Measurements from ENCODE around the gene KDM2A. TPM values are rescaled to one million over a fixed set of nuclear protein-coding genes. Genes with fewer than 3 reads are reported as not detected.

Gene KDM2A
- total and polyA plus RNA-seq, 2 of the 13 experiments (the other 11 are each of a cell fraction or from before 2014, with no cell fraction given), result 31.3 to 31.4 TPM

DNA sequence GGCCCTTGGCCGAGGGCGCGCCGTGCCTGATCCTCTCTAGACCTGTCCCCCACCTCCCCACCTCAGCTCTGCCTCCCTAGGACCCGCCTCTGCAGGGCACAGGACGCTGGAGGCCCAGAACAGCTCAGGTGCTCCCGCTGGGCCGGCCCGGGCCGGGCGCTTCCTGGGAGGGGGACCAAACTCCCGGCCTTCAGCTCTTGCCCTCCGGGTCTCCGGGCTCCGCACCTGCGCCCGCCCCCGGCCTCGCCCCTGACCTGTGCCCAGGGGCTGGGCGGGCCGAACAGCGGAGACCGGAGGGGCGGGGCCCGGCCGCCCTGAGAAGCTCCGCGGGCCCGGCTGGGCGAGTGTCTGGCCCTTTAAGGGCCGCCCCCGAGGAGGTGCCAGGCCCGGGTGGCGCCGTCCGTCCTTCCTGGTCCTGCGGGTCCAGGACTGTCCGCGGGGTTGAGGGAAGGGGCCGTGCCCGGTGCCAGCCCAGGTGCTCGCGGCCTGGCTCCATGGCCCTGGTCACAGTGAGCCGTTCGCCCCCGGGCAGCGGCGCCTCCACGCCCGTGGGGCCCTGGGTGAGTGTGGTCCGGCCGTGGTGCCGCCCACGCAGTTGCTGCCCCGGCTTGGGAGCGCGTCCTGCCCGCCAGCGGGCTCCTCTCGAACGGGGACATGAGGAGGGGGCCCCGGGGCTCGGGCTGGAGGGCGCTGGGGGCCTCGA, 184.2 kb downstream of the KDM2A start, which contains the start of gene SSH3 (continued):
- TF ChIP-seq PCBP1 (IDR thresholded peaks at IDR 0.05; ENCODE audit: borderline replicate concordance, low read depth, low read length), result no peak
- no peak for TF ChIP-seq ATF7 (IDR thresholded peaks at IDR 0.05)
- no peak; the same call in 1 of the 2 replicates for TF ChIP-seq ATF7 (CRISPR knock-in tag; IDR thresholded peaks at IDR 0.05)
- TF ChIP-seq LCORL (IDR thresholded peaks at IDR 0.05), result no peak
- TF ChIP-seq LCORL (CRISPR knock-in tag; IDR thresholded peaks at IDR 0.05), result peak; percentile 32; the same call in 1 of the 2 replicates
- no peak for TF ChIP-seq TCF12 (IDR thresholded peaks at IDR 0.05)
- 0 out of 2 replicates have a peak, but pooled peaks have one; percentile 47 for TF ChIP-seq TCF12 (CRISPR knock-in tag; IDR thresholded peaks at IDR 0.05)
- peak; percentile 20 for TF ChIP-seq ZNF263 (CRISPR knock-in tag; IDR thresholded peaks at IDR 0.05)
- no peak for TF ChIP-seq ZNF703 (CRISPR knock-in tag; IDR thresholded peaks at IDR 0.05; ENCODE audit: borderline replicate concordance)
- TF ChIP-seq, protein P1, sequence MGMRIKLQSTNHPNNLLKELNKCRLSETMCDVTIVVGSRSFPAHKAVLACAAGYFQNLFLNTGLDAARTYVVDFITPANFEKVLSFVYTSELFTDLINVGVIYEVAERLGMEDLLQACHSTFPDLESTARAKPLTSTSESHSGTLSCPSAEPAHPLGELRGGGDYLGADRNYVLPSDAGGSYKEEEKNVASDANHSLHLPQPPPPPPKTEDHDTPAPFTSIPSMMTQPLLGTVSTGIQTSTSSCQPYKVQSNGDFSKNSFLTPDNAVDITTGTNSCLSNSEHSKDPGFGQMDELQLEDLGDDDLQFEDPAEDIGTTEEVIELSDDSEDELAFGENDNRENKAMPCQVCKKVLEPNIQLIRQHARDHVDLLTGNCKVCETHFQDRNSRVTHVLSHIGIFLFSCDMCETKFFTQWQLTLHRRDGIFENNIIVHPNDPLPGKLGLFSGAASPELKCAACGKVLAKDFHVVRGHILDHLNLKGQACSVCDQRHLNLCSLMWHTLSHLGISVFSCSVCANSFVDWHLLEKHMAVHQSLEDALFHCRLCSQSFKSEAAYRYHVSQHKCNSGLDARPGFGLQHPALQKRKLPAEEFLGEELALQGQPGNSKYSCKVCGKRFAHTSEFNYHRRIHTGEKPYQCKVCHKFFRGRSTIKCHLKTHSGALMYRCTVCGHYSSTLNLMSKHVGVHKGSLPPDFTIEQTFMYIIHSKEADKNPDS (CRISPR knock-in tag; IDR thresholded peaks at IDR 0.05), result 0 out of 2 replicates have a peak, but pooled peaks have one; percentile 63
- TF ChIP-seq, protein P2, sequence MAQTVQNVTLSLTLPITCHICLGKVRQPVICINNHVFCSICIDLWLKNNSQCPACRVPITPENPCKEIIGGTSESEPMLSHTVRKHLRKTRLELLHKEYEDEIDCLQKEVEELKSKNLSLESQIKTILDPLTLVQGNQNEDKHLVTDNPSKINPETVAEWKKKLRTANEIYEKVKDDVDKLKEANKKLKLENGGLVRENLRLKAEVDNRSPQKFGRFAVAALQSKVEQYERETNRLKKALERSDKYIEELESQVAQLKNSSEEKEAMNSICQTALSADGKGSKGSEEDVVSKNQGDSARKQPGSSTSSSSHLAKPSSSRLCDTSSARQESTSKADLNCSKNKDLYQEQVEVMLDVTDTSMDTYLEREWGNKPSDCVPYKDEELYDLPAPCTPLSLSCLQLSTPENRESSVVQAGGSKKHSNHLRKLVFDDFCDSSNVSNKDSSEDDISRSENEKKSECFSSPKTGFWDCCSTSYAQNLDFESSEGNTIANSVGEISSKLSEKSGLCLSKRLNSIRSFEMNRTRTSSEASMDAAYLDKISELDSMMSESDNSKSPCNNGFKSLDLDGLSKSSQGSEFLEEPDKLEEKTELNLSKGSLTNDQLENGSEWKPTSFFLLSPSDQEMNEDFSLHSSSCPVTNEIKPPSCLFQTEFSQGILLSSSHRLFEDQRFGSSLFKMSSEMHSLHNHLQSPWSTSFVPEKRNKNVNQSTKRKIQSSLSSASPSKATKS (CRISPR knock-in tag; IDR thresholded peaks at IDR 0.05), result no peak
- no peak for TF ChIP-seq TMF1 (CRISPR knock-in tag; IDR thresholded peaks at IDR 0.05; ENCODE audit: low read depth)
- TF ChIP-seq, protein P3, sequence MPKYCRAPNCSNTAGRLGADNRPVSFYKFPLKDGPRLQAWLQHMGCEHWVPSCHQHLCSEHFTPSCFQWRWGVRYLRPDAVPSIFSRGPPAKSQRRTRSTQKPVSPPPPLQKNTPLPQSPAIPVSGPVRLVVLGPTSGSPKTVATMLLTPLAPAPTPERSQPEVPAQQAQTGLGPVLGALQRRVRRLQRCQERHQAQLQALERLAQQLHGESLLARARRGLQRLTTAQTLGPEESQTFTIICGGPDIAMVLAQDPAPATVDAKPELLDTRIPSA (CRISPR knock-in tag; IDR thresholded peaks at IDR 0.05; ENCODE audit: borderline replicate concordance), result 0 out of 2 replicates have a peak, but pooled peaks have one; percentile 66
- TF ChIP-seq MED8 (CRISPR knock-in tag; IDR thresholded peaks at IDR 0.05; ENCODE audit: insufficient replicate concordance), result peak; percentile 15
- TF ChIP-seq POLR2G (IDR thresholded peaks at IDR 0.05; ENCODE audit: low read depth, low read length), result peak; percentile 57
- TF ChIP-seq, protein P4, sequence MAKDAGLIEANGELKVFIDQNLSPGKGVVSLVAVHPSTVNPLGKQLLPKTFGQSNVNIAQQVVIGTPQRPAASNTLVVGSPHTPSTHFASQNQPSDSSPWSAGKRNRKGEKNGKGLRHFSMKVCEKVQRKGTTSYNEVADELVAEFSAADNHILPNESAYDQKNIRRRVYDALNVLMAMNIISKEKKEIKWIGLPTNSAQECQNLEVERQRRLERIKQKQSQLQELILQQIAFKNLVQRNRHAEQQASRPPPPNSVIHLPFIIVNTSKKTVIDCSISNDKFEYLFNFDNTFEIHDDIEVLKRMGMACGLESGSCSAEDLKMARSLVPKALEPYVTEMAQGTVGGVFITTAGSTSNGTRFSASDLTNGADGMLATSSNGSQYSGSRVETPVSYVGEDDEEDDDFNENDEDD (CRISPR knock-in tag; IDR thresholded peaks at IDR 0.05; ENCODE audit: borderline replicate concordance), result no peak; the same call in 1 of the 2 replicates
- peak; percentile 70 for TF ChIP-seq PHF8 (CRISPR knock-in tag; IDR thresholded peaks at IDR 0.05)
- TF ChIP-seq TRIM24 (CRISPR knock-in tag; IDR thresholded peaks at IDR 0.05), result no peak
- TF ChIP-seq NR2F1 (CRISPR knock-in tag; IDR thresholded peaks at IDR 0.05), result 0 out of 4 replicates have a peak, but pooled peaks of 1 of the 2 experiments have one; percentile 10
- TF ChIP-seq KDM5A (IDR thresholded peaks at IDR 0.05; ENCODE audit: borderline replicate concordance, low read length), result no peak
- TF ChIP-seq, protein P5, sequence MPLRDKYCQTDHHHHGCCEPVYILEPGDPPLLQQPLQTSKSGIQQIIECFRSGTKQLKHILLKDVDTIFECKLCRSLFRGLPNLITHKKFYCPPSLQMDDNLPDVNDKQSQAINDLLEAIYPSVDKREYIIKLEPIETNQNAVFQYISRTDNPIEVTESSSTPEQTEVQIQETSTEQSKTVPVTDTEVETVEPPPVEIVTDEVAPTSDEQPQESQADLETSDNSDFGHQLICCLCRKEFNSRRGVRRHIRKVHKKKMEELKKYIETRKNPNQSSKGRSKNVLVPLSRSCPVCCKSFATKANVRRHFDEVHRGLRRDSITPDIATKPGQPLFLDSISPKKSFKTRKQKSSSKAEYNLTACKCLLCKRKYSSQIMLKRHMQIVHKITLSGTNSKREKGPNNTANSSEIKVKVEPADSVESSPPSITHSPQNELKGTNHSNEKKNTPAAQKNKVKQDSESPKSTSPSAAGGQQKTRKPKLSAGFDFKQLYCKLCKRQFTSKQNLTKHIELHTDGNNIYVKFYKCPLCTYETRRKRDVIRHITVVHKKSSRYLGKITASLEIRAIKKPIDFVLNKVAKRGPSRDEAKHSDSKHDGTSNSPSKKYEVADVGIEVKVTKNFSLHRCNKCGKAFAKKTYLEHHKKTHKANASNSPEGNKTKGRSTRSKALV (CRISPR knock-in tag; IDR thresholded peaks at IDR 0.05), result 0 out of 2 replicates have a peak, but pooled peaks have one; percentile 19
- TF ChIP-seq ZNF564 (CRISPR knock-in tag; IDR thresholded peaks at IDR 0.05), result 0 out of 2 replicates have a peak, but pooled peaks have one; percentile 13
